ENCODE results near the gene OAS3. TPM values are rescaled to one million over a fixed set of nuclear protein-coding genes. Genes with fewer than 3 reads are reported as not detected.
A peak's percentile ranks its signal among the peaks of the same experiment; 100 is the strongest.
"Not testable (repeated sequence)": the region's sequence is repeated elsewhere in the genome, so short reads cannot be mapped to it uniquely, and the experiment has no call there.

The OAS3 gene
- total RNA-seq, 1 donor from 2014 or later = 62.9 TPM

- DNase-seq (ENCODE audit: extremely low read depth, low read depth, low spot score) = no peak
These were observed 12.4 kb downstream of the OAS3 start for GRCh38 chr12:112950701-112951100.

GRCh38 chr12:112957125-112957524 is 18.9 kb downstream of the OAS3 start:
- DNase-seq (ENCODE audit: extremely low read depth, low read depth, low spot score) = not testable (repeated sequence)

GRCh38 chr12:112961074-112961473 is 22.8 kb downstream of the OAS3 start:
- DNase-seq (ENCODE audit: extremely low read depth, low read depth, low spot score) = no peak

- no peak for DNase-seq (ENCODE audit: extremely low read depth, low read depth, low spot score)
These were observed 23.3 kb downstream of the OAS3 start for GRCh38 chr12:112961536-112961935.

GRCh38 chr12:112962561-112962960 is 24.3 kb downstream of the OAS3 start:
- DNase-seq (ENCODE audit: extremely low read depth, low read depth, low spot score) = no peak

GRCh38 chr12:112963227-112963861 is 25.1 kb downstream of the OAS3 start:
- no peak for DNase-seq (ENCODE audit: extremely low read depth, low read depth, low spot score)

GRCh38 chr12:112964067-112964670 is 25.9 kb downstream of the OAS3 start:
- no peak for DNase-seq (ENCODE audit: extremely low read depth, low read depth, low spot score)

- no peak for DNase-seq (ENCODE audit: extremely low read depth, low read depth, low spot score)
These were observed 26.6 kb downstream of the OAS3 start for GRCh38 chr12:112964915-112965314.

GRCh38 chr12:112965643-112966042 is 27.4 kb downstream of the OAS3 start:
- DNase-seq (ENCODE audit: extremely low read depth, low read depth, low spot score) = no peak

- DNase-seq (ENCODE audit: extremely low read depth, low read depth, low spot score) = no peak
These were observed 29.0 kb downstream of the OAS3 start for GRCh38 chr12:112967306-112967705.

GRCh38 chr12:112967858-112968257 is 29.6 kb downstream of the OAS3 start:
- DNase-seq (ENCODE audit: extremely low read depth, low read depth, low spot score) = no peak

GRCh38 chr12:112969547-112970306 is 31.5 kb downstream of the OAS3 start:
- DNase-seq (ENCODE audit: extremely low read depth, low read depth, low spot score) = no peak

GRCh38 chr12:112970391-112970790 is 32.1 kb downstream of the OAS3 start:
- no peak for DNase-seq (ENCODE audit: extremely low read depth, low read depth, low spot score)

GRCh38 chr12:112971248-112971647 is 33.0 kb downstream of the OAS3 start:
- peak; percentile 10 for DNase-seq (ENCODE audit: extremely low read depth, low read depth, low spot score)

- no peak for DNase-seq (ENCODE audit: extremely low read depth, low read depth, low spot score)
These were observed 34.9 kb downstream of the OAS3 start for GRCh38 chr12:112973011-112973735.

GRCh38 chr12:112973818-112974231 is 35.6 kb downstream of the OAS3 start:
- no peak for DNase-seq (ENCODE audit: extremely low read depth, low read depth, low spot score)

- DNase-seq (ENCODE audit: extremely low read depth, low read depth, low spot score) = no peak
These were observed 36.6 kb downstream of the OAS3 start for GRCh38 chr12:112974904-112975303.

GRCh38 chr12:112977139-112977538 is 38.9 kb downstream of the OAS3 start:
- DNase-seq (ENCODE audit: extremely low read depth, low read depth, low spot score) = no peak

GRCh38 chr12:112977641-112978040 is 39.4 kb downstream of the OAS3 start:
- no peak for DNase-seq (ENCODE audit: extremely low read depth, low read depth, low spot score)

GRCh38 chr12:112978163-112979040 is 40.1 kb downstream of the OAS3 start, which contains the start of gene OAS2:
TSS of gene OAS2 (plus strand) at chr12:112978519. CDS start at chr12:112978609, 90 bp downstream.
- DNase-seq (ENCODE audit: extremely low read depth, low read depth, low spot score) = no peak

Measured in glomerular endothelial cell (primary cell).